Stomach (tissue), 4 donors: ENCODE measurements around the gene CASP9.

ENCODE experiments used
- CTCF ChIP-seq, 7 experiments: fragments of 450-650 bp in 4 of 7; fragments of 200-600 bp in 3 of 7; sonication (generic) in 3 of 7; IDR thresholded peaks; one replicate each; pipeline ENCODE4 v1.5.1; 2016 to 2019; ENCODE audit warnings: antibody characterized with exemption in 7 of 7, control low read depth in 2 of 7, mild to moderate bottlenecking in 1 of 7
- POLR2A ChIP-seq, 4 donors: fragments of 450-650 bp; IDR thresholded peaks; one replicate each; pipeline ENCODE4 v1.6.1; 2016; ENCODE audit warnings: antibody characterized with exemption in 4 of 4, control low read depth in 2 of 4, mild to moderate bottlenecking in 1 of 4, moderate library complexity in 1 of 4

GRCh38 chr1:15460708-15461095 is 63.3 kb downstream of the CASP9 start:
- TF ChIP-seq CTCF (IDR thresholded peaks at IDR 0.05) (no peak), POLR2A (IDR thresholded peaks at IDR 0.05) (no peak)
